Lung (tissue), 12 donors: ENCODE results near the gene MEAK7. TPM values are rescaled to one million over a fixed set of nuclear protein-coding genes. Genes with fewer than 3 reads are reported as not detected.

Experiments
- ATAC-seq: fragments of 200-7000 bp; cut with Tn5 transposase; one replicate; pipeline ENCODE4 v1.9.1; 2020; ENCODE audit warnings: moderate number of reproducible peaks; ENCODE audit not compliant: insufficient read depth, low FRiP score
- DNase-seq, 3 donors: peaks; one replicate each; pipeline ENCODE4 v3.0.0-alpha.2; 2013 to 2017
- H3K27ac ChIP-seq, 2 donors: one replicate each; pipeline ENCODE4 v1.5.1; 2013; ENCODE audit warnings: mild to moderate bottlenecking in 2 of 2, moderate library complexity in 2 of 2, control low read depth in 1 of 2, inconsistent platforms in 1 of 2, low read depth in 1 of 2, low read length in 1 of 2
- H3K27me3 ChIP-seq, 3 donors: one replicate each; pipeline ENCODE4 v1.5.1; 2013; ENCODE audit warnings: low read length in 2 of 3; ENCODE audit not compliant: control insufficient read depth in 3 of 3, insufficient read depth in 3 of 3
- H3K36me3 ChIP-seq, 4 donors: one replicate each; pipeline ENCODE4 v1.5.1; 2013; ENCODE audit warnings: low read length in 4 of 4, mild to moderate bottlenecking in 1 of 4, moderate library complexity in 1 of 4; ENCODE audit not compliant: control insufficient read depth in 4 of 4, insufficient read depth in 4 of 4
- H3K4me1 ChIP-seq, 5 donors: one replicate each; pipeline ENCODE4 v1.5.1; 2013; ENCODE audit warnings: low read length in 5 of 5, mild to moderate bottlenecking in 2 of 5, moderate library complexity in 1 of 5; ENCODE audit not compliant: control insufficient read depth in 5 of 5, insufficient read depth in 5 of 5
- H3K4me3 ChIP-seq: one replicate; pipeline ENCODE4 v1.5.1; 2013; ENCODE audit warnings: mild to moderate bottlenecking, control low read depth, moderate library complexity
- H3K9ac ChIP-seq, 2 donors: one replicate each; pipeline ENCODE4 v1.5.1; 2013; ENCODE audit warnings: low read length in 2 of 2, control low read depth in 1 of 2; ENCODE audit not compliant: insufficient read depth in 1 of 2
- H3K9me3 ChIP-seq, 4 donors: one replicate each; pipeline ENCODE4 v1.5.1; 2013; ENCODE audit warnings: low read length in 3 of 4, mild to moderate bottlenecking in 1 of 4, moderate library complexity in 1 of 4; ENCODE audit not compliant: control insufficient read depth in 4 of 4, insufficient read depth in 3 of 4
- WGBS, 2 donors: extraction: QIAGEN DNeasy Blood & Tissue Kit; methylation state at CpG; one replicate each; pipeline ENCODE4 v1.1.7; 2013; 5-methylcytosine and 5-hydroxymethylcytosine counted together
- polyA plus RNA-seq, 2 donors: library from polyadenylated mRNA; stranded (reverse); fragments of 200-250 nt; gene quantifications; one replicate each; pipeline ENCODE4 v1.2.1, GENCODE V29; 2013
- total RNA-seq, 2 donors: library from RNA; depleted of rRNA in 1 of 2; stranded (reverse); fragments of >200 nt in 1 of 2; gene quantifications; one replicate each; pipeline ENCODE4 v1.2.1, GENCODE V29; 2014 to 2021
- TF ChIP-seq, protein P1 (sequence below): IDR thresholded peaks from 2 replicates; pipeline ENCODE4 v1.5.1; 2012; ENCODE audit warnings: mild to moderate bottlenecking; ENCODE audit errors: control extremely low read depth, extremely low read depth
- donor health status: control.
- donor health status: control.
- donor health status: Bipolar disorder and iron deficiency.
- donor health status: healthy.
- donor health status: DM: yes; HTN: yes; CAD: no.

Gene MEAK7
- total and polyA plus RNA-seq, 4 donors, result 4.8 to 16.9 (median 11.2) TPM

DNA sequence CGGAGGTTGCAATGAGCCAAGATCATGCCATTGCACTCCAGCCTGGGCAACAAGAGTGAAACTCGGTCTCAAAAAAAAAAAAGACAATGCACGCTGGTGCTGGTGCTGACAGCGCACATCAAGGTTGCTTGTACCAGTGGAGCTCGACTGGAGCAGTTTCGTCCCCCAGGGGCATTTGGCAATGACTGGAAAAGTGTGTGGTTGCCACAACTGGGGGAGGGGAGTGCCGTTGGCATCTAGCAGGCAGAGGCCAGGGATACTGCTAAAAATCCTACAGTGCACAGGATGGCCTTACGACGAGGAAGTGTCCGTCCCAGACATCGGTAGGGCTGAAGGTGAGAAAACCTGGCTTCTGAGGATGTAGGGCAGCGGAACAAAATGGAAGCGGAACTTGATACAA is 2.4 kb downstream of the MEAK7 start:
- no peak overlapping the region for H3K4me3 ChIP-seq
- H3K9ac ChIP-seq, result no peak overlapping the region
- peak in 1 of 3 donors; percentile 4 for DNase-seq
- H3K9me3 ChIP-seq, result no peaks in the 10 kb centered on the region
- H3K4me1 ChIP-seq, result peaks cover 0 to 14% (median 4%) of the 10 kb centered on the region in 5 donors
- no peak overlapping the region for H3K27ac ChIP-seq
- H3K27me3 ChIP-seq, result no peaks in the 10 kb centered on the region
- 88 to 96% methylated on average over 13 of the region's 13 CpGs for WGBS, 2 donors
- peaks cover 5 to 14% (median 10%) of the 10 kb centered on the region in 4 donors for H3K36me3 ChIP-seq
- TF ChIP-seq, protein P1, sequence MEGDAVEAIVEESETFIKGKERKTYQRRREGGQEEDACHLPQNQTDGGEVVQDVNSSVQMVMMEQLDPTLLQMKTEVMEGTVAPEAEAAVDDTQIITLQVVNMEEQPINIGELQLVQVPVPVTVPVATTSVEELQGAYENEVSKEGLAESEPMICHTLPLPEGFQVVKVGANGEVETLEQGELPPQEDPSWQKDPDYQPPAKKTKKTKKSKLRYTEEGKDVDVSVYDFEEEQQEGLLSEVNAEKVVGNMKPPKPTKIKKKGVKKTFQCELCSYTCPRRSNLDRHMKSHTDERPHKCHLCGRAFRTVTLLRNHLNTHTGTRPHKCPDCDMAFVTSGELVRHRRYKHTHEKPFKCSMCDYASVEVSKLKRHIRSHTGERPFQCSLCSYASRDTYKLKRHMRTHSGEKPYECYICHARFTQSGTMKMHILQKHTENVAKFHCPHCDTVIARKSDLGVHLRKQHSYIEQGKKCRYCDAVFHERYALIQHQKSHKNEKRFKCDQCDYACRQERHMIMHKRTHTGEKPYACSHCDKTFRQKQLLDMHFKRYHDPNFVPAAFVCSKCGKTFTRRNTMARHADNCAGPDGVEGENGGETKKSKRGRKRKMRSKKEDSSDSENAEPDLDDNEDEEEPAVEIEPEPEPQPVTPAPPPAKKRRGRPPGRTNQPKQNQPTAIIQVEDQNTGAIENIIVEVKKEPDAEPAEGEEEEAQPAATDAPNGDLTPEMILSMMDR, result no peak
- ATAC-seq, result no peak

DNA sequence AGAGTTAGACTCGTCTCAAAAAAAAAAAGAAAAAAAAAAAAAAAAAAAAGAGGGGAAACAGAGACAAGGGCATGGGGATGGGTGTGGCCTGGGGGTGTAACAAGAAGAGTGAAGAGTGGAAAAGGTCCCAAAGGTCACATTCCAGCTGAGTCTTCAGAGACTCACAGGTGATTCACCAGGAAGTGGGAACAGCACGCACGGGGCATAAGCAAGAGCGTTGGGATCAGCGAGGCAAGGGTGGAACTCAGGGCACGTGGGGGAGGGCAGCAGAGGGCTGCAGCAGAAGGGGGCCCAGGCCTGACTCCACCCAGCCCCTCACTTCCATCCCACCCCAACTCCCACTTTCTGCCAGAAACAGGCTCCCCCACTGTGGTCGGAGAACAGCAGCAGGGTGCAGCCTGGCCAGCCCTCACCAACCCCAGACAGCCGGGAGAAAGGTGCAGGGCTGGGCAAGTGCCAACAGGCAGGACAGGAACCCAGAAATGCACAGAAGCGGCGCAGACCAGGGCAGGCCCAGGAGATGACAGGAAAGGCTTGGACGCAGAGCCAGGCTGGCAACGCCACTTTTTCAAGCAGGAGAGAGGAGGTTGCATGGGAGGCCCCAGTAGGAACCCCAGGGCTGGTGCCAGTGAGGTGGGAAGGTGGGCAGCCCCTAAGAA is 3.3 kb downstream of the MEAK7 start:
- Histone ChIP-seq H3K4me3 (no peak overlapping the region), H3K27ac (no peak overlapping the region), H3K4me1 (peaks cover 0 to 14% (median 4%) of the 10 kb centered on the region in 5 donors), H3K27me3 (no peaks in the 10 kb centered on the region), H3K9ac (no peak overlapping the region), H3K36me3 (peaks cover 5 to 22% (median 16%) of the 10 kb centered on the region in 4 donors), H3K9me3 (no peaks in the 10 kb centered on the region)
- TF ChIP-seq, protein P1, result no peak
- ATAC-seq (no peak), DNase-seq (peak in 1 of 3 donors; percentile 11)
- 92% methylated on average over 12 of the region's 12 CpGs for WGBS, 2 donors

DNA sequence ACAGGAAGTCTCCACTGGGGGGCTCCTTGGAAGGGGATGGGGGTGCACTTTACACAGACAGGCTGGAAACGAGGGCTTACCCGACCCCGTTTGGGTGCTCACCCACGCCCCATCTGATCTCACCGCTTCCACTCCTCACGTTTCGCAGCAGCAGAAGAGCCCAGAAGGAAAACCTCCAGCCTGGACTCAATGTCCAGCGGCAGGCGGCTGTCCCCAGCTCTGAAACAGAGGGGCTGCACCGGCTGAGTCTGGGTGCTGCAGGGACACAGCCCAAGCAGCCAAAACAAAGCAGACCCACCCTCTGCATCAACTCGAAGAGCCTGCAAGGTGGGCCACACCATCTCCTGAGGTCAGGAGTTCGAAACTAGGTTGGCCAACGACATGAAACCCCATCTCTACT is 3.9 kb downstream of the MEAK7 start:
- H3K4me1 ChIP-seq, result peaks cover 0 to 12% (median 4%) of the 10 kb centered on the region in 5 donors
- TF ChIP-seq, protein P1, result no peak
- peaks cover 6 to 25% (median 17%) of the 10 kb centered on the region in 4 donors for H3K36me3 ChIP-seq
- H3K4me3 ChIP-seq, result no peak overlapping the region
- H3K27ac ChIP-seq, result no peak overlapping the region
- WGBS, 2 donors, result 95 to 96% methylated on average over 13 of the region's 13 CpGs
- DNase-seq, result no peak
- no peak overlapping the region for H3K9ac ChIP-seq
- ATAC-seq, result no peak
- H3K9me3 ChIP-seq, result no peaks in the 10 kb centered on the region
- H3K27me3 ChIP-seq, result no peaks in the 10 kb centered on the region
